Measurements from ENCODE around the gene IRF7. TPM values are rescaled to one million over a fixed set of nuclear protein-coding genes. Genes with fewer than 3 reads are reported as not detected.
"Not testable (repeated sequence)": the region's sequence is repeated elsewhere in the genome, so short reads cannot be mapped to it uniquely, and the experiment has no call there.

Gene IRF7
- total and polyA plus RNA-seq, 2 donors from 2014 or later: 21.5 to 36.7 TPM

DNA sequence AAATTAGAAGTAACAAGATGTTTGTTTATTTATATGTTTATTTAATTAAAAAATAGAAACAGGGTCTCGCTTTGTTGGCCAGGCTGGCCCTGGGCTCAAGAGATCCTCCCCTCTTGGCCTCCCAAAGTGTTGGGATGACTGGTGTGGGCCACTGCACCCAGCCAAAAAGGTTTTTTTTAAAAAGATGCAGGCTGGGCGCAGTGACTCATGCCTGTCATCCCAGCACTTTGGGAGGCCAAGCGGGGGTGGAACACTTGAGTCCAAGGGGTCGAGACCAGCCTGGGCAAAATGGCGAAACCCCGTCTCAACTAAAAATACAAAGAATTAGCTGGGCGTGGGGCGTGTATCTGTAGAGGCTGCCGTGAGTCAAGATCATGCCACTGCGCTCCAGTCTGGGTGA lies 34.7 kb upstream of the IRF7 start:
- H3K4me1 ChIP-seq (ENCODE audit: control insufficient read depth in 2 of 3, insufficient read depth in 2 of 3, low read depth in 1 of 3, low read length in 3 of 3): peaks cover 0 to 3% (median 0%) of the 10 kb centered on the region in 3 donors
- no peaks in the 10 kb centered on the region for H3K36me3 ChIP-seq (ENCODE audit: control insufficient read depth in 2 of 3, insufficient read depth in 3 of 3, low read length in 3 of 3)
- FAIRE-seq: no peak
- H3K9me3 ChIP-seq (ENCODE audit: control insufficient read depth in 2 of 3, insufficient read depth in 1 of 3, low read length in 3 of 3): no peaks in the 10 kb centered on the region
- no peaks in the 10 kb centered on the region for H3K27me3 ChIP-seq (ENCODE audit: control insufficient read depth, insufficient read depth, low read length)
- intact Hi-C loops (cut with DNase I): no loop called here
- no peak overlapping the region for H3K9ac ChIP-seq (ENCODE audit: low read length in 3 of 3)
- no peak overlapping the region for H3K27ac ChIP-seq (ENCODE audit: low read depth in 2 of 2, low read length in 2 of 2)
- no peak overlapping the region for H3K4me3 ChIP-seq (ENCODE audit: low read length in 3 of 3)
- TF ChIP-seq CTCF (IDR thresholded peaks at IDR 0.05; ENCODE audit: borderline replicate concordance, extremely low read depth, insufficient read depth): no peak
- no peak for DNase-seq

GRCh38 chr11:647672-648158 lies 32.0 kb upstream of the IRF7 start:
- H3K9me3 ChIP-seq (ENCODE audit: control insufficient read depth in 2 of 3, insufficient read depth in 1 of 3, low read length in 3 of 3); FAIRE-seq; intact Hi-C loops (cut with DNase I); H3K4me1 ChIP-seq (ENCODE audit: control insufficient read depth in 2 of 3, insufficient read depth in 2 of 3, low read depth in 1 of 3, low read length in 3 of 3); H3K36me3 ChIP-seq (ENCODE audit: control insufficient read depth in 2 of 3, insufficient read depth in 3 of 3, low read length in 3 of 3); H3K27me3 ChIP-seq (ENCODE audit: control insufficient read depth, insufficient read depth, low read length); DNase-seq; H3K9ac ChIP-seq (ENCODE audit: low read length in 3 of 3); H3K4me3 ChIP-seq (ENCODE audit: low read length in 3 of 3); H3K27ac ChIP-seq (ENCODE audit: low read depth in 2 of 2, low read length in 2 of 2): not testable (repeated sequence)

DNA sequence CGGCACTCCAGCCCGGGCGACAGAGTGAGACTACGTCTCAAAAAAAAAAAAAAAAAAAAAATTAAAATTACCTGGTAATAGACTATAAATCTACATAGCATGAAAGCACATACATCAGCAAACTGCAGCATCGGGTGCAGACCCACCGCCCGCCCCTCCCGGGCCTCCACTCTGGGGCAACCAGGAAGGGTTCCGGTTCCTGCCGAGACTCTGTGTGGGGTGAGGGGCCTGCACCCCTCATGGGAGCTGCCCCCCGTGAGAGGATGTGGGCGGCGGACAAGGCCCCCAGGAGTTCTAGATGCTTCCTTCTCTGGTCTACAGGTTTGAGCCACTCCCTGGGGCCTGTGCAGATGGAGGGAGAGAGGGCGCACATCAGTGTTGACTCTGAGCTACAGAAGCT lies 30.5 kb upstream of the IRF7 start:
- Histone ChIP-seq H3K36me3 (ENCODE audit: control insufficient read depth in 2 of 3, insufficient read depth in 3 of 3, low read length in 3 of 3) (peaks cover 0 to 8% (median 0%) of the 10 kb centered on the region in 3 donors), H3K27ac (ENCODE audit: low read depth in 2 of 2, low read length in 2 of 2) (no peak overlapping the region), H3K4me1 (ENCODE audit: control insufficient read depth in 2 of 3, insufficient read depth in 2 of 3, low read depth in 1 of 3, low read length in 3 of 3) (peaks cover 0 to 3% (median 0%) of the 10 kb centered on the region in 3 donors), H3K27me3 (ENCODE audit: control insufficient read depth, insufficient read depth, low read length) (no peaks in the 10 kb centered on the region), H3K4me3 (ENCODE audit: low read length in 3 of 3) (no peak overlapping the region), H3K9ac (ENCODE audit: low read length in 3 of 3) (no peak overlapping the region), H3K9me3 (ENCODE audit: control insufficient read depth in 2 of 3, insufficient read depth in 1 of 3, low read length in 3 of 3) (no peaks in the 10 kb centered on the region)
- no peak for TF ChIP-seq CTCF (IDR thresholded peaks at IDR 0.05; ENCODE audit: borderline replicate concordance, extremely low read depth, insufficient read depth)
- FAIRE-seq: no peak
- DNase-seq: no peak
- intact Hi-C loops (cut with DNase I): no loop called here

DNA sequence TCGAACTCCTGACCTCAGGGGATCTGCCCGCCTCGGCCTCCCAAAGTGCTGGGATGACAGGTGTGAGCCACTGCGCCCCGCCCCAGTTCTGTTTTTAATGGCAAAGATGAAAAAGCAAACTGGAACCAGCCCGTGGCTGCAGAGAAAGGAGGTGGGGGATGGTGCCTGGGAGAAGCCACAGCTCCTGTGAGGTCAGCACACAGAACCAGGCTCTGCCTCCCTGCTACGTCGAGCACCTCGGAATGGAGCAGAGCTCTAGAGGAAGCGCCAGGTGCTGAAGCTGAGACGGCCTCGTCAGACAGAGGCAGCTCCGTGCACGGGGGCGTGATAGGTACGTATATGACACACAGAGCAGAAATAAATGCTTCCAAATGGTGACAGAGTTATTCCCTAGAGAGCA lies 29.8 kb upstream of the IRF7 start:
- intact Hi-C loops (cut with DNase I): no loop called here
- no peak for TF ChIP-seq CTCF (IDR thresholded peaks at IDR 0.05; ENCODE audit: borderline replicate concordance, extremely low read depth, insufficient read depth)
- H3K4me3 ChIP-seq (ENCODE audit: low read length in 3 of 3): no peak overlapping the region
- no peaks in the 10 kb centered on the region for H3K27me3 ChIP-seq (ENCODE audit: control insufficient read depth, insufficient read depth, low read length)
- H3K27ac ChIP-seq (ENCODE audit: low read depth in 2 of 2, low read length in 2 of 2): no peak overlapping the region
- FAIRE-seq: no peak
- no peaks in the 10 kb centered on the region for H3K9me3 ChIP-seq (ENCODE audit: control insufficient read depth in 2 of 3, insufficient read depth in 1 of 3, low read length in 3 of 3)
- peaks cover 0 to 8% (median 0%) of the 10 kb centered on the region in 3 donors for H3K36me3 ChIP-seq (ENCODE audit: control insufficient read depth in 2 of 3, insufficient read depth in 3 of 3, low read length in 3 of 3)
- DNase-seq: no peak
- H3K4me1 ChIP-seq (ENCODE audit: control insufficient read depth in 2 of 3, insufficient read depth in 2 of 3, low read depth in 1 of 3, low read length in 3 of 3): peaks cover 0 to 3% (median 0%) of the 10 kb centered on the region in 3 donors
- H3K9ac ChIP-seq (ENCODE audit: low read length in 3 of 3): no peak overlapping the region

Data from kidney (tissue), 14 donors.